ENCODE data around the gene PTCH2.

The PTCH2 gene

DNA sequence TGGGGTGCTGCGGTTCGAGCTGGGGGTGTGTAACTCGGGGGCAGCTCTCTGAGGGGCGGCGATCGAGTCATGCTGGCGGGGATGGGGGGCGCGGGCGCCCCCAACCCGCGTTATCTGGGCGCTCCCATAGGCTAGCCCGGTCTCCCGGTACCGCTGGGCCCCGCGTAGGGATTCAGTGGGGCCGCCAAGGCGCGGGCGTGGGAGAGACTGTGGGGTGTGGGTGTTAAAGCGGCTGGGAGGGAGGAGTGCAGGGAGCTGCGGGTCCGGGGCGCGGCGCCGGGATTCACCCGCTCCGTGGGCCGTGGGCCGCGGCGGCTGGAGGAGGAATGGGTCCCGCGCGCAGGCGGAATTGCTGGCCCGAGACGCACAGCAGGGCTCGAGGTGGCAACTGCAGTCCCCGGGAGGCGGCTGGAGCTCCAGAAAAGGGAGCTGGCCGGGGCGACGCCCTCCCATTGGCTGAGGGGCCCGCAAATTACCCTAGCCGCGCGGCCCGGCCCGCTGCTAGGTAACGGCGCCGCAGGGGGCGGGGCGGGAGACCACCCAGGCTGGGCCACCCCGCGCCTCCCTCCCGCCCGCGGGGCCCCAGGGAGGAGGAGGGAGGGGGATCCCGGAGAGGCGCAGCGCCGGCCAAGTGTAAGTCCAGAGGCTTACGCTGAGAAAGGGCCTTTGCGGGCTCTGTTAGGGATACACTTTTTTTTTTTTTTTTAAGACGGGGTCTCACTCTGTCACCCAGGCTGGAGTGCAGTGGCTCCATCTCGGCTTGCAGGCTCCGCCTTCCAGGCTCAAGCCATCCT, at the start of gene PTCH2:
Gene PTCH2, minus strand, starts transcription at position 392 of the 794 bp plus-strand sequence. Its CDS starts 321 bp downstream, at position 71.
- H3K4me3 ChIP-seq (ENCODE audit: low read length), result peak within 1 kb of the TSS; percentile 55
- no peak within 1 kb of the TSS for H3K9ac ChIP-seq (ENCODE audit: low read length)
- no peaks in the 10 kb centered on the region for H3K4me1 ChIP-seq (ENCODE audit: control insufficient read depth, insufficient read depth, low read length)
- no peak within 1 kb of the TSS for H3K27ac ChIP-seq (ENCODE audit: low read depth, low read length)
- no peaks in the 10 kb centered on the region for H3K27me3 ChIP-seq (ENCODE audit: control insufficient read depth, insufficient read depth, low read length)
- no peaks in the 10 kb centered on the region for H3K36me3 ChIP-seq (ENCODE audit: control insufficient read depth, insufficient read depth, low read length)

DNA sequence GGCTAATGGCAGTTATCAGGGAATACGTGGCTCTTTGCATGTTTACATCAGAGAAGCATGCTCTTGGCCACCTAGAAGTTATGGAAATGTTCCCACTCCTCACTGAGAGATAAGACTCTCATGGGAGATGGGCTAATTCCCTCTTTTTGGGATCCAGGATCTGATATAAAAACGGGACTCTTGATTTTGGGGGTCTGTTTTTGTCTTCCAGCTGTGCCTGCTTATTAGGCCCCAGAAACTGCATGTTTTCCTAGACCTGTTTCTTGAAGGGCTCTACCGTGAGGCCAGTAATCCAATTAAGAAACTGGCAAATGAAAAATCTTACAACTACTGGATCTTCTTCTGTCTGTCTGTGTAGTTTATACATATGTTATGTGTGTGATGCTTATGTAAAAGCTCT, 47.0 kb upstream of the PTCH2 start:
- Histone ChIP-seq H3K9ac (ENCODE audit: low read length) (no peak overlapping the region), H3K4me3 (ENCODE audit: low read length) (no peak overlapping the region), H3K4me1 (ENCODE audit: control insufficient read depth, insufficient read depth, low read length) (no peaks in the 10 kb centered on the region), H3K27me3 (ENCODE audit: control insufficient read depth, insufficient read depth, low read length) (no peaks in the 10 kb centered on the region), H3K36me3 (ENCODE audit: control insufficient read depth, insufficient read depth, low read length) (peaks cover 3% of the 10 kb centered on the region), H3K27ac (ENCODE audit: low read depth, low read length) (no peak overlapping the region)

- Histone ChIP-seq H3K4me1 (ENCODE audit: control insufficient read depth, insufficient read depth, low read length) (peaks cover 2% of the 10 kb centered on the region), H3K27me3 (ENCODE audit: control insufficient read depth, insufficient read depth, low read length) (no peaks in the 10 kb centered on the region), H3K4me3 (ENCODE audit: low read length) (no peak overlapping the region), H3K27ac (ENCODE audit: low read depth, low read length) (no peak overlapping the region), H3K36me3 (ENCODE audit: control insufficient read depth, insufficient read depth, low read length) (peaks cover 8% of the 10 kb centered on the region), H3K9ac (ENCODE audit: low read length) (no peak overlapping the region)
Observed at GRCh38 chr1:44885406-44885805, 42.4 kb upstream of the PTCH2 start.

- Histone ChIP-seq H3K9ac (ENCODE audit: low read length) (no peak overlapping the region), H3K4me3 (ENCODE audit: low read length) (no peak overlapping the region), H3K27ac (ENCODE audit: low read depth, low read length) (no peak overlapping the region), H3K36me3 (ENCODE audit: control insufficient read depth, insufficient read depth, low read length) (peaks cover 8% of the 10 kb centered on the region), H3K27me3 (ENCODE audit: control insufficient read depth, insufficient read depth, low read length) (no peaks in the 10 kb centered on the region), H3K4me1 (ENCODE audit: control insufficient read depth, insufficient read depth, low read length) (peaks cover 2% of the 10 kb centered on the region)
Observed at GRCh38 chr1:44884746-44885145, 41.7 kb upstream of the PTCH2 start.

DNA sequence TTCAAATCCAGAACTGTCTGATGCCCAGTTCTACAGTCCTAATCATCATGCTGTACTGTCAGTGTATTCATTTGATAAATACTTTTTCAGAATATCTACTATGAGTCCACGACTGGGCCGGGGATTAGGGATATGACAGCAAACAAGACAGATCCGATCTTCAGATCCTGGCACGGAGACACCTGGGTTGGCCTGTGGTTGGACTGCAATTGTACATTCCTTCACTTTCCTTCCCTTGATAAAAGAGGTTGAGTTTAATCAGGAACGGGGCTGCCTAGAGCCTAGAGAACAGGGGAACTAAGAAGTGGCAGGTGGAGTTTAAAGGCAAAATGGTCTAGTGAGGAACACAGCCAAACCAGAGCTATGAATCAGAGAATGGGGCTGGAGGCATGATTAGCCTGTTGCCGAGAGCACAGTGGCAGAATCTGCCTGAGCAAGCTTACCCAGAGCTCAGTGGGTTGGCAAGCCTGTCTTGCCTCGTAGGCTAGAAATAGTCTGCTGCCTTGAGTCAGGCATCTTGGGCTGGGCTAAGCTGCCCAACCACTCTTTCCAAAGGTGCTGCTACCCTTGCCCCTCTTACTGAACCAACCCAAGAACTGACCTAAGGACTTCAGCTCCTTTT, 38.1 kb upstream of the PTCH2 start:
- no peak overlapping the region for H3K4me3 ChIP-seq (ENCODE audit: low read length)
- H3K4me1 ChIP-seq (ENCODE audit: control insufficient read depth, insufficient read depth, low read length), result peaks cover 2% of the 10 kb centered on the region
- no peak overlapping the region for H3K27ac ChIP-seq (ENCODE audit: low read depth, low read length)
- H3K27me3 ChIP-seq (ENCODE audit: control insufficient read depth, insufficient read depth, low read length), result no peaks in the 10 kb centered on the region
- H3K9ac ChIP-seq (ENCODE audit: low read length), result no peak overlapping the region
- peaks cover 10% of the 10 kb centered on the region for H3K36me3 ChIP-seq (ENCODE audit: control insufficient read depth, insufficient read depth, low read length)

GRCh38 chr1:44874155-44874554, 31.1 kb upstream of the PTCH2 start:
- Histone ChIP-seq H3K27ac (ENCODE audit: low read depth, low read length) (no peak overlapping the region), H3K4me3 (ENCODE audit: low read length) (no peak overlapping the region), H3K27me3 (ENCODE audit: control insufficient read depth, insufficient read depth, low read length) (no peaks in the 10 kb centered on the region), H3K4me1 (ENCODE audit: control insufficient read depth, insufficient read depth, low read length) (no peaks in the 10 kb centered on the region), H3K9ac (ENCODE audit: low read length) (no peak overlapping the region), H3K36me3 (ENCODE audit: control insufficient read depth, insufficient read depth, low read length) (peaks cover 11% of the 10 kb centered on the region)

GRCh38 chr1:44870096-44870495, 27.0 kb upstream of the PTCH2 start:
- peaks cover 3% of the 10 kb centered on the region for H3K36me3 ChIP-seq (ENCODE audit: control insufficient read depth, insufficient read depth, low read length)
- H3K27me3 ChIP-seq (ENCODE audit: control insufficient read depth, insufficient read depth, low read length), result no peaks in the 10 kb centered on the region
- no peak overlapping the region for H3K4me3 ChIP-seq (ENCODE audit: low read length)
- H3K4me1 ChIP-seq (ENCODE audit: control insufficient read depth, insufficient read depth, low read length), result no peaks in the 10 kb centered on the region
- no peak overlapping the region for H3K27ac ChIP-seq (ENCODE audit: low read depth, low read length)
- no peak overlapping the region for H3K9ac ChIP-seq (ENCODE audit: low read length)

GRCh38 chr1:44867801-44868200, 24.7 kb upstream of the PTCH2 start:
- Histone ChIP-seq H3K36me3 (ENCODE audit: control insufficient read depth, insufficient read depth, low read length) (no peaks in the 10 kb centered on the region), H3K4me1 (ENCODE audit: control insufficient read depth, insufficient read depth, low read length) (no peaks in the 10 kb centered on the region), H3K4me3 (ENCODE audit: low read length) (no peak overlapping the region), H3K9ac (ENCODE audit: low read length) (no peak overlapping the region), H3K27me3 (ENCODE audit: control insufficient read depth, insufficient read depth, low read length) (no peaks in the 10 kb centered on the region), H3K27ac (ENCODE audit: low read depth, low read length) (no peak overlapping the region)

GRCh38 chr1:44862829-44863401, 19.9 kb upstream of the PTCH2 start:
- Histone ChIP-seq H3K9ac (ENCODE audit: low read length) (no peak overlapping the region), H3K4me1 (ENCODE audit: control insufficient read depth, insufficient read depth, low read length) (no peaks in the 10 kb centered on the region), H3K36me3 (ENCODE audit: control insufficient read depth, insufficient read depth, low read length) (no peaks in the 10 kb centered on the region), H3K27ac (ENCODE audit: low read depth, low read length) (no peak overlapping the region), H3K27me3 (ENCODE audit: control insufficient read depth, insufficient read depth, low read length) (no peaks in the 10 kb centered on the region), H3K4me3 (ENCODE audit: low read length) (no peak overlapping the region)

GRCh38 chr1:44860891-44861425, 17.9 kb upstream of the PTCH2 start:
- Histone ChIP-seq H3K4me3 (ENCODE audit: low read length) (no peak overlapping the region), H3K27ac (ENCODE audit: low read depth, low read length) (no peak overlapping the region), H3K36me3 (ENCODE audit: control insufficient read depth, insufficient read depth, low read length) (no peaks in the 10 kb centered on the region), H3K9ac (ENCODE audit: low read length) (no peak overlapping the region), H3K4me1 (ENCODE audit: control insufficient read depth, insufficient read depth, low read length) (no peaks in the 10 kb centered on the region), H3K27me3 (ENCODE audit: control insufficient read depth, insufficient read depth, low read length) (no peaks in the 10 kb centered on the region)

- H3K27ac ChIP-seq (ENCODE audit: low read depth, low read length), result no peak overlapping the region
Observed at GRCh38 chr1:44860331-44860730, 17.3 kb upstream of the PTCH2 start.

DNA sequence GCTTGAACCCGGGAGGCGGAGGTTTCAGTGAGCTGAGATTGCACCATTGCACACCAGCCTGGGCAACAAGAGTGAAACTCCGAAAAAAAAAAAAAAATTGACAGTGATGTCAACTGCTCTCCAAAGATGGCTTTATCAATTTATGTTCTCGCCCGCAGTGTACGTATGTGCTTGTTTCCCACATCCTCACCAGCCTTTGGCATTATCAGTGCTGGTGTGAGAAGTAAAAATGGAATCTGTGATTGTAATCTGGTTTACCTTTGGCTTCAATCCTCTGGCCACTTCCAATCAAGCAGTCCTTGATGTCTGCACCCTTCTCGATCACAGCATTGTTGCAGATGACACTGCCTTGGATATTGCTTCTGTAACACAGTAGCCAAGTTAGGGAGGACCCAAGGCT, 14.4 kb upstream of the PTCH2 start:
- Histone ChIP-seq H3K9ac (ENCODE audit: low read length) (no peak overlapping the region), H3K27me3 (ENCODE audit: control insufficient read depth, insufficient read depth, low read length) (no peaks in the 10 kb centered on the region), H3K27ac (ENCODE audit: low read depth, low read length) (no peak overlapping the region), H3K4me3 (ENCODE audit: low read length) (no peak overlapping the region), H3K4me1 (ENCODE audit: control insufficient read depth, insufficient read depth, low read length) (no peaks in the 10 kb centered on the region), H3K36me3 (ENCODE audit: control insufficient read depth, insufficient read depth, low read length) (no peaks in the 10 kb centered on the region)

More at GRCh38 chr1:44860331-44860730, 17.3 kb upstream of the PTCH2 start:
- Histone ChIP-seq H3K9ac (ENCODE audit: low read length) (no peak overlapping the region), H3K27me3 (ENCODE audit: control insufficient read depth, insufficient read depth, low read length) (no peaks in the 10 kb centered on the region), H3K4me3 (ENCODE audit: low read length) (no peak overlapping the region), H3K4me1 (ENCODE audit: control insufficient read depth, insufficient read depth, low read length) (no peaks in the 10 kb centered on the region), H3K36me3 (ENCODE audit: control insufficient read depth, insufficient read depth, low read length) (no peaks in the 10 kb centered on the region)

Measured in rectal smooth muscle tissue (tissue), 1 donor.